ENCODE measurements around the gene XPO5. TPM values are rescaled to one million over a fixed set of nuclear protein-coding genes. Genes with fewer than 3 reads are reported as not detected.

Gene XPO5
- total RNA-seq, 1 experiment from 2014 or later, result 86.4 TPM

DNA sequence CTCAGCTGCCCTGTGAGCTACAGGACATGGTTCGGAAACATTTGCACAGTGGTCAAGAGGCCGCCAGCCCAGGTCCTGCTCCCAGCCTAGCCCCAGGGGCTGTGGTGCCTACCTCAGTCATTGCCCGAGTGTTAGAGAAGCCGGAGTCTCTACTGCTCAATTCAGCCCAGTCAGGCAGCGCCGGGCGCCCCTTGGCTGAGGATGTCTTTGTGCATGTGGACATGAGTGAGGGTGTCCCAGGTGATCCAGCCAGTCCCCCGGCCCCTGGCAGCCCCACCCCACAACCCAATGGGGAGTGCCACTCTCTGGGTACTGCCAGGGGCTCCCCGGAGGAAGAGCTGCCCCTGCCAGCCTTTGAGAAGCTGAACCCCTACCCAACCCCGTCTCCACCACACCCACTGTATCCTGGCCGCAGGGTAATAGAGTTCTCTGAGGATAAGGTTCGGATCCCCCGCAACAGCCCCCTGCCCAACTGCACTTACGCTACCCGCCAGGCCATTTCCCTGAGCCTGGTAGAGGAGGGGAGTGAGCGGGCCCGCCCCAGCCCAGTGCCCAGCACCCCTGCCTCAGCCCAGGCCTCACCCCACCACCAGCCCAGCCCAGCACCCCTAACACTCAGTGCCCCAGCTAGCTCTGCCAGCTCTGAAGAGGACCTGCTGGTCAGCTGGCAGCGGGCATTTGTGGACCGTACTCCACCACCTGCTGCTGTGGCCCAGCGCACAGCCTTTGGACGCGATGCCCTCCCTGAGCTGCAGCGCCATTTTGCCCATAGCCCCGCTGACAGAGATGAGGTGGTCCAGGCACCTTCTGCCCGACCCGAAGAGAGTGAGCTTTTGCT, 70.9 kb downstream of the XPO5 start:
- no peak for ATAC-seq
- Histone ChIP-seq H3K27ac (ENCODE audit: low read length) (no peak overlapping the region), H3K4me3 (ENCODE audit: low read depth in 2 of 2, low read length in 2 of 2) (no peak overlapping the region), H3K4me1 (ENCODE audit: control insufficient read depth, insufficient read depth, low read length) (peaks cover 8% of the 10 kb centered on the region), H3K27me3 (ENCODE audit: control insufficient read depth, insufficient read depth, low read length) (no peaks in the 10 kb centered on the region), H3K36me3 (ENCODE audit: control insufficient read depth, insufficient read depth, low read length) (no peaks in the 10 kb centered on the region; the same call in 1 of the 2 replicates), H3K9me3 (ENCODE audit: control insufficient read depth, insufficient read depth, low read depth, low read length) (no peaks in the 10 kb centered on the region)
- no peak for DNase-seq (ENCODE audit: low read depth, low spot score)
- CTCF ChIA-PET, result interaction anchor here (0.6 to 1.9 kb wide), 6 partner anchors 27 to 354 kb away, joined by 3 to 16 read pairs (median 4); partner anchors contain the start of gene TJAP1
- BruUV-seq (replicated peaks), result no TSS peak
- intact Hi-C loops (cut with micrococcal nuclease; ENCODE audit: unreplicated experiment), result no loop called here
- TF ChIP-seq, protein P1, sequence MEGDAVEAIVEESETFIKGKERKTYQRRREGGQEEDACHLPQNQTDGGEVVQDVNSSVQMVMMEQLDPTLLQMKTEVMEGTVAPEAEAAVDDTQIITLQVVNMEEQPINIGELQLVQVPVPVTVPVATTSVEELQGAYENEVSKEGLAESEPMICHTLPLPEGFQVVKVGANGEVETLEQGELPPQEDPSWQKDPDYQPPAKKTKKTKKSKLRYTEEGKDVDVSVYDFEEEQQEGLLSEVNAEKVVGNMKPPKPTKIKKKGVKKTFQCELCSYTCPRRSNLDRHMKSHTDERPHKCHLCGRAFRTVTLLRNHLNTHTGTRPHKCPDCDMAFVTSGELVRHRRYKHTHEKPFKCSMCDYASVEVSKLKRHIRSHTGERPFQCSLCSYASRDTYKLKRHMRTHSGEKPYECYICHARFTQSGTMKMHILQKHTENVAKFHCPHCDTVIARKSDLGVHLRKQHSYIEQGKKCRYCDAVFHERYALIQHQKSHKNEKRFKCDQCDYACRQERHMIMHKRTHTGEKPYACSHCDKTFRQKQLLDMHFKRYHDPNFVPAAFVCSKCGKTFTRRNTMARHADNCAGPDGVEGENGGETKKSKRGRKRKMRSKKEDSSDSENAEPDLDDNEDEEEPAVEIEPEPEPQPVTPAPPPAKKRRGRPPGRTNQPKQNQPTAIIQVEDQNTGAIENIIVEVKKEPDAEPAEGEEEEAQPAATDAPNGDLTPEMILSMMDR (IDR thresholded peaks at IDR 0.05), result no peak
- TF ChIP-seq SIN3A (IDR thresholded peaks at IDR 0.05; ENCODE audit: borderline replicate concordance, insufficient read depth, low read depth, low read length) (no peak), POLR2AphosphoS5 (IDR thresholded peaks at IDR 0.05; ENCODE audit: low read depth, low read length) (no peak), TCF7L2 (IDR thresholded peaks at IDR 0.05; ENCODE audit: low read depth, low read length) (no peak)
- TF ChIP-seq, protein P2, sequence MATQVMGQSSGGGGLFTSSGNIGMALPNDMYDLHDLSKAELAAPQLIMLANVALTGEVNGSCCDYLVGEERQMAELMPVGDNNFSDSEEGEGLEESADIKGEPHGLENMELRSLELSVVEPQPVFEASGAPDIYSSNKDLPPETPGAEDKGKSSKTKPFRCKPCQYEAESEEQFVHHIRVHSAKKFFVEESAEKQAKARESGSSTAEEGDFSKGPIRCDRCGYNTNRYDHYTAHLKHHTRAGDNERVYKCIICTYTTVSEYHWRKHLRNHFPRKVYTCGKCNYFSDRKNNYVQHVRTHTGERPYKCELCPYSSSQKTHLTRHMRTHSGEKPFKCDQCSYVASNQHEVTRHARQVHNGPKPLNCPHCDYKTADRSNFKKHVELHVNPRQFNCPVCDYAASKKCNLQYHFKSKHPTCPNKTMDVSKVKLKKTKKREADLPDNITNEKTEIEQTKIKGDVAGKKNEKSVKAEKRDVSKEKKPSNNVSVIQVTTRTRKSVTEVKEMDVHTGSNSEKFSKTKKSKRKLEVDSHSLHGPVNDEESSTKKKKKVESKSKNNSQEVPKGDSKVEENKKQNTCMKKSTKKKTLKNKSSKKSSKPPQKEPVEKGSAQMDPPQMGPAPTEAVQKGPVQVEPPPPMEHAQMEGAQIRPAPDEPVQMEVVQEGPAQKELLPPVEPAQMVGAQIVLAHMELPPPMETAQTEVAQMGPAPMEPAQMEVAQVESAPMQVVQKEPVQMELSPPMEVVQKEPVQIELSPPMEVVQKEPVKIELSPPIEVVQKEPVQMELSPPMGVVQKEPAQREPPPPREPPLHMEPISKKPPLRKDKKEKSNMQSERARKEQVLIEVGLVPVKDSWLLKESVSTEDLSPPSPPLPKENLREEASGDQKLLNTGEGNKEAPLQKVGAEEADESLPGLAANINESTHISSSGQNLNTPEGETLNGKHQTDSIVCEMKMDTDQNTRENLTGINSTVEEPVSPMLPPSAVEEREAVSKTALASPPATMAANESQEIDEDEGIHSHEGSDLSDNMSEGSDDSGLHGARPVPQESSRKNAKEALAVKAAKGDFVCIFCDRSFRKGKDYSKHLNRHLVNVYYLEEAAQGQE (IDR thresholded peaks at IDR 0.05; ENCODE audit: insufficient read depth in 1 of 2, low read depth in 2 of 2, low read length in 1 of 2), result no peak
- in situ Hi-C loops (cut with HindIII; ENCODE audit: low pct_unique_long_range_greater_than_20kb, low sequenced_read_pairs), result no loop called here
- POLR2A ChIA-PET, result interaction anchor here (0.6 kb wide), 1 partner anchor 752 kb away, joined by 5 read pairs; the partner anchor contains the start of gene SLC35B2

DNA sequence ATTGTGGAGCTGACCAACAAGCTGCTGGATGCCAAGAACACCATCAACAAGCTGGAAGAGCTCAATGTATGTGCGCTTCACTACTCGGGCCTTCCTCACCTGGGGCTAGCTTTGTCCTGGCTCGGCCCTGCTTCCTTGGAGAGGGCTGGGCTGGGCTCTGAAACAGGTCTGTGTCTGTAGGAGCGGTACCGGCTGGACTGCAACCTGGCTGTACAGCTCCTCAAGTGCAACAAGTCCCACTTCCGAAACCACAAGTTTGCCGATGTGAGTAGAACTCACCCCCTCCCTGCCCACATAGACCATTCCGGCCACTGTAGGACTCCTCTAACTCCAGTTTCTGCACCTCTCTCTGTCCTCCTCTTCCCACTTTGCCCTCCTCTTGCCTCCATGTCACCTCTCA, 72.4 kb downstream of the XPO5 start:
- Histone ChIP-seq H3K4me3 (ENCODE audit: low read depth in 2 of 2, low read length in 2 of 2) (no peak overlapping the region), H3K36me3 (ENCODE audit: control insufficient read depth, insufficient read depth, low read length) (no peaks in the 10 kb centered on the region; the same call in 1 of the 2 replicates), H3K27ac (ENCODE audit: low read length) (no peak overlapping the region), H3K27me3 (ENCODE audit: control insufficient read depth, insufficient read depth, low read length) (no peaks in the 10 kb centered on the region), H3K9me3 (ENCODE audit: control insufficient read depth, insufficient read depth, low read depth, low read length) (no peaks in the 10 kb centered on the region), H3K4me1 (ENCODE audit: control insufficient read depth, insufficient read depth, low read length) (peaks cover 5% of the 10 kb centered on the region; the same call in 1 of the 2 replicates)
- ATAC-seq (no peak), DNase-seq (ENCODE audit: low read depth, low spot score) (no peak)
- in situ Hi-C loops (cut with HindIII; ENCODE audit: low pct_unique_long_range_greater_than_20kb, low sequenced_read_pairs) (no loop called here), intact Hi-C loops (cut with micrococcal nuclease; ENCODE audit: unreplicated experiment) (no loop called here)
- POLR2A ChIA-PET, result no interaction called here
- CTCF ChIA-PET, result no interaction called here
- TF ChIP-seq, protein P2 (IDR thresholded peaks at IDR 0.05; ENCODE audit: insufficient read depth in 1 of 2, low read depth in 2 of 2, low read length in 1 of 2), result no peak
- no peak for TF ChIP-seq POLR2AphosphoS5 (IDR thresholded peaks at IDR 0.05; ENCODE audit: low read depth, low read length)
- no peak for TF ChIP-seq TCF7L2 (IDR thresholded peaks at IDR 0.05; ENCODE audit: low read depth, low read length)
- TF ChIP-seq, protein P1 (IDR thresholded peaks at IDR 0.05), result no peak
- TF ChIP-seq SIN3A (IDR thresholded peaks at IDR 0.05; ENCODE audit: borderline replicate concordance, insufficient read depth, low read depth, low read length), result no peak
- no TSS peak for BruUV-seq (replicated peaks)

Measured in Panc1 (cell line).